ENCODE results near the gene SLC22A12. TPM values are rescaled to one million over a fixed set of nuclear protein-coding genes. Genes with fewer than 3 reads are reported as not detected.

Gene SLC22A12
- total RNA-seq, 1 donor from 2014 or later: not detected

Other genes with a start within 250 kb of the SLC22A12 start
- 18.7 TPM for gene RPS6KA4, start 232.1 kb upstream of the SLC22A12 start, total RNA-seq
- not detected for gene SLC22A11, start 35.3 kb upstream of the SLC22A12 start, total RNA-seq
- gene NRXN2, start 132.0 kb downstream of the SLC22A12 start, total RNA-seq: 1.9 TPM
- 46.8 TPM for gene RASGRP2, start 152.9 kb downstream of the SLC22A12 start, total RNA-seq
- gene PYGM, start 168.8 kb downstream of the SLC22A12 start, total RNA-seq: 179 TPM
- 172 TPM for gene SF1, start 187.3 kb downstream of the SLC22A12 start, total RNA-seq
- 11.3 TPM for gene MAP4K2, start 212.0 kb downstream of the SLC22A12 start, total RNA-seq
- 8.4 TPM for gene MEN1, start 219.3 kb downstream of the SLC22A12 start, total RNA-seq

Measured in Right ventricle myocardium inferior (tissue), 1 donor.